Raji (cell line): ENCODE results near the gene AOAH.

ENCODE experiments used
- POLR2A ChIP-seq: IDR thresholded peaks from 2 replicates; pipeline ENCODE4 v1.6.1; 2011; ENCODE audit warnings: low read depth, low read length, control low read depth; ENCODE audit not compliant: insufficient read depth

AOAH gene

GRCh38 chr7:36613031-36613614, 111.2 kb downstream of the AOAH start:
- no peak for TF ChIP-seq POLR2A

DNA sequence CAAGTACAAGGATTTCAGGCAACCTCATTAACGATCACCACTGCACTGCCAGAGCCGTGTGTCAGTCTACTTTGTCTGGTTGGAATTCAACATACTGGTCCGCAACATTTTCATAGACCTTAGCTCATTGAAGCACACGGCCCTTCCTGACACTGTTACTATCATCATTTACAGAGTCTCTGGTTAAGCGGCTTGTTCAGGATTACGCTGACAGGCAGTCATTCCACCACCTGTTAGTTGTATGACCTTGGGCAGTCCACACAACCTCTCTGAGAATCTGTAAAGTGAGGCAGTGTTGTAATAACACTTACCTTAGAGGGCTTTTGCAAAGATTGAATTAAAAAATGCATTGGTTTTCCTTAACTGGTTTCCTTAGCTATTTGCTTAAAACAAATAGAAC, 112.6 kb downstream of the AOAH start:
- no peak for TF ChIP-seq POLR2A

- no peak for TF ChIP-seq POLR2A
Measured at GRCh38 chr7:36607721-36608095, 116.6 kb downstream of the AOAH start.

- TF ChIP-seq POLR2A: no peak
Measured at GRCh38 chr7:36606976-36607720, 117.1 kb downstream of the AOAH start.

- no peak for TF ChIP-seq POLR2A
Measured at GRCh38 chr7:36606153-36606975, 117.9 kb downstream of the AOAH start.

DNA sequence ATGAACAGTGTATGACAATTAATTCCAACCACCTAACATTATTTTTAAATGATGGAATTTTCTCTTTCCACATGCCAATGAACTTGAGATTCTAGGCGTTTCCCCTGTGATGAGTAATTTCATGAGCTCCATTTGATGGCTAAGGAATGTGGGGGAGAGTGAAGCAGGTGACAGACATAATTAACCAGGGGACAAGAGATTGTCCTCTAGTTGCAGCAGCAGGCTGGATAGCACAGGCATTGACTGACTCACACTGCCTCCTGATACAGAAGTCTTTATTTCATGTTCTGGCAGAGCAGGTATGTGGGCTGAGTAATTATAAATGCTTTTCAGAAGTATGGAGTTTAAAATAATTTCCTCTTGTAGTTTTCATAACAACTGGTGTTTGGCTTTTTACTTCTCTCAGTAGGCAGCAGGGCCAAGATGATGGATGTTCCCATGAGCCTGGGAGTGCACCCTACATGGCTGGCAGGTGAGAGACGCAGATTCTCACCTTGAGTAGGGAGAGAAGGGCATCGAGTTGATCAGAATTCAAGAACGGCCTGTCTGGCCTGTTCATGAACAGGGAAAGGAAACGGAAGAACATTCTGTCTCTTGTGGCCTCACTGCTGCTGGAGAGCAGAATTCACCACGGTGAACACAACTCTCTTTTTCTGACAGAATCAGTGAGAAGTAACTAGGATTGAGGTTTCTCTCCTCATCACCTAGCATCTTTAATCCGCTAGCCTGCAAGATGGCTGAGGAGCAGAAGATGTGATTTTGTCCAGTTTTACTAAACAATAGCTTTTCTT, 118.8 kb downstream of the AOAH start:
- TF ChIP-seq POLR2A: no peak

DNA sequence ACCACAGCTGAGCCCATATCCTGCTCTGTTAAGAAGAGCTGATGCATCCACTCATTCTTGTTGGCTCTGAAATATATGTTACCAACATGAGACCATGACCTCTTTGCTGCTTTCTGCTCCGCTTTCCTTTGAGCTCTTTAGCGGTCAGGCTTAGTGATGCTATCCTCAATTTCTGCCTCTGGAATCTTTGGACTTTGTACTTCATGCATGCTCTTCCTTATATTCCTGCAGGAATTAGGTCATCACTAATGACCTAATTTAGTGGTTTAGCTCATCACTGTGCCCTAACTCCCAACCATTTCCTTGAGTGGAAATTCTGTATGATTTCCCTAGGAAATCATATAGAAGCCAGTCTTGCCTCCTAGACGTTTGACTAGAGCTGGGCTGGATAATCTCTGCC, 119.5 kb downstream of the AOAH start:
- TF ChIP-seq POLR2A: no peak

DNA sequence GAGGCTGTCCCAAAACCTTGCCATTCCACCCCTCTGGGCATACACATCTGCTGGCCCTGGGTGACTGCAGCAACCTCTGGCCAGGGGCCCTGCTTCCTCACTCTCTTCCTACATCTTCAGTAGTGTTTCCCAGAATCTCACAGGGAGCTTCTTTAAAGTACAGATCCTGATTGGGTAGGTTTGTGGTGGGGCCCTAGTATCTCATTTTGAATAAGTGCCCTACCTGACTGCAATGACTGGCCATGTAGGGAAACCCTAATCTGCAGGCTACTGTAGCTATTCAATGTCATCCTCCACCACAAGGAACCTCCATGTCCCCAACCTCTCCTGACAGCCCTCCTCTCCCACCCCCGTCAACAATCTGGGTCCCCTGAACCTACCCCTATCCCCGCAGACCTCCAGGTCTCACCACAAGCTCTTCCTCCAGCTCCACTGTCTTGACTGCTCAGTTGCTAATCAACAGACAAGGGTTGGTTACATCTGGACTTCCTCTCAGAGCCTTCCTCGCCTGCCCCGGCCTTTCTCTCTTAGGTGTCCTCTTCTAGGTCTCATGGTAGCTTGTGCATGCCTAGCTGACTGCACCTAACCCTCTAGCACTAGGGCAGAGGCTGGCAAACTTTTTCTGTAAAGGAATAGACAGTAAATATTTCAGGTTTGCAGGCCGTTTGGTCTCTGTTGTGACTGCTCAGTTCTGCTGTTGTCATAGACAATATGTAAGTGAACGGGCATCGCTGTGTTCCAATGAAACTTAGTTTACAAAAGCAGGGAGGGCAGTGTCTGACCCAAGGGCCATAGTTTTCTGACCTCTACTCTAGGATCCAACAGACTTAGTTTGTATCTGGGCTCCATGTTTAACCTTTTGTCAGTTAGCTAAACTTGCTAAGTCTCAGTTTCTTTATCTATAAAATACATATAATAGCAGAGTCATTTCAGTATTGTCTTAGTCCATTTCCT, 121.1 kb downstream of the AOAH start:
- no peak for TF ChIP-seq POLR2A

- no peak for TF ChIP-seq POLR2A
Measured at GRCh38 chr7:36602511-36602910, 121.8 kb downstream of the AOAH start.

- no peak for TF ChIP-seq POLR2A
Measured at GRCh38 chr7:36601601-36602000, 122.7 kb downstream of the AOAH start.

- TF ChIP-seq POLR2A: no peak
Measured at GRCh38 chr7:36600869-36601530, 123.3 kb downstream of the AOAH start.

DNA sequence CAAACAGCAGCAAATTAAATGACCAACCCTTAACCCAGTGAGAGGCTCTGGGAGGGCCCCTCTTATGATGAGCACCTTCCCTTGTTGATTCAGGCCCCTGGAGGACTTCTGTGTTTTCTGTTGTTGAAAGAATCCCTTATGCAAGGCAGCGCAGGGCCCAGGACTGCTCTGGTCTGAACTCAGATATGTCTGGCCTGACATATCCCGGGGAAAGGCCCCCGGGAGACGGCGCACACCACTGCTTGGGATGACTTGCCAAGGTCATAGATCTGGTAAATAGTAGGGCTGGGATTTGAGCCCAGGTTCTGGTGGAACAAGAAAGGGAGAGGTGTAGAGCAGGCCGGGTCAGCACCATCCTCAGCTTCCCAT, 124.0 kb downstream of the AOAH start:
- TF ChIP-seq POLR2A: no peak

DNA sequence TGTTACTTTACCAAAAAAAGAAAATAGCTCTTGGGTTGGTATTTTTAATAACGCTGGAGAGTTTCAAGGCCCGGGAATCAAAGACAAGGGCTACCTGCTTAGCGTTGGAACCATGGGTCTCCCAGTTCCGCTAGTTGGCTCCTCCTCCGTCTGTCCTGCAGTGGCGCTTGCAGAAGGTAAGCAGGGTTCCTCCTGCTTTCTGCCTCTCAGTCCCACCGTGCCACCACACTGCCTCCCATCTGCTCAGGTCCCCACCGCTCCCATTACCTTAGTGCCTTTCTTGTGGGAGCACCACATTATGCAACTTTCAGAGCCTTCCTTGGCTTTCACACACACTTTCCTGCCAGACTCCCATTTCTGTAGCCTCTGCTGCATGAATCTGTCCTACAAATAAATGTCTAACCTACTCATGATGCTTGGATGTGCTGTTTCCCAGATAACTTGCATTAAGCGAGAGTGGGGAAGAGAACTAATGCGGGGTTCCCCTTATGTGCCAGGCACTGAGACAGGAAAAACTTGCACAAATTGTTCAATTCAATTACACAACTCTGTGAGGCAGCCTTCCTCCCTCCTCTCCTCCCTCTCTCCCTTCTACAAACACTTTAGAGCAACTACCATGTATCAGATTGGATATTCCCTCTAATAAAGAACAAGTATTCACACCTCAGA, 124.5 kb downstream of the AOAH start:
- no peak for TF ChIP-seq POLR2A
